HG02678 (cell line): ENCODE results near the gene NRBP1.
A peak's percentile ranks its signal among the peaks of the same experiment; 100 is the strongest.

Experiments used
- ATAC-seq: cut with Tn5 transposase; IDR thresholded peaks from one replicate; pipeline ENCODE4 v1.9.1; 2021; ENCODE audit warnings: mild to moderate bottlenecking, moderate library complexity; ENCODE audit not compliant: unreplicated experiment

Gene NRBP1

GRCh38 chr2:27428213-27428977 lies at the start of gene NRBP1:
Gene NRBP1, plus strand, starts transcription at chr2:27428631. Its CDS starts 4,643 bp downstream, at chr2:27433274.
- ATAC-seq: peak; percentile 89

- no peak for ATAC-seq
Observed at GRCh38 chr2:27378809-27379290, 49.6 kb upstream of the NRBP1 start.

- ATAC-seq: no peak
Observed at GRCh38 chr2:27379383-27379835, 49.0 kb upstream of the NRBP1 start.

GRCh38 chr2:27379836-27380625 lies 48.4 kb upstream of the NRBP1 start:
- peak; percentile 43 for ATAC-seq

GRCh38 chr2:27380626-27381545 lies 47.5 kb upstream of the NRBP1 start, which contains the start of gene ZNF513:
Gene ZNF513, minus strand, starts transcription at chr2:27380734. Its CDS starts 208 bp downstream, at chr2:27380526.
- ATAC-seq: peak; percentile 88

GRCh38 chr2:27381577-27382181 lies 46.8 kb upstream of the NRBP1 start:
- ATAC-seq: no peak

GRCh38 chr2:27390822-27391679 lies 37.4 kb upstream of the NRBP1 start:
- no peak for ATAC-seq

- ATAC-seq: no peak
Observed at GRCh38 chr2:27393225-27393624, 35.2 kb upstream of the NRBP1 start.

- ATAC-seq: no peak
Observed at GRCh38 chr2:27398962-27399361, 29.5 kb upstream of the NRBP1 start.

GRCh38 chr2:27400348-27401135 lies 27.9 kb upstream of the NRBP1 start:
- ATAC-seq: no peak

- ATAC-seq: no peak
Observed at GRCh38 chr2:27407798-27408491, 20.5 kb upstream of the NRBP1 start.

GRCh38 chr2:27408601-27409320 lies 19.7 kb upstream of the NRBP1 start:
- peak; percentile 28 for ATAC-seq

- ATAC-seq: peak; percentile 93
Observed at GRCh38 chr2:27409321-27410073, 18.9 kb upstream of the NRBP1 start, which contains the start of gene PPM1G. Gene PPM1G, minus strand, starts transcription at chr2:27409591. Its CDS starts 169 bp downstream, at chr2:27409422.

GRCh38 chr2:27412419-27413152 lies 15.8 kb upstream of the NRBP1 start:
- ATAC-seq: no peak

GRCh38 chr2:27416151-27416550 lies 12.3 kb upstream of the NRBP1 start:
- no peak for ATAC-seq

GRCh38 chr2:27420996-27421395 lies 7.4 kb upstream of the NRBP1 start:
- ATAC-seq: no peak
